ENCODE measurements around the gene ACBD3. TPM values are rescaled to one million over a fixed set of nuclear protein-coding genes. Genes with fewer than 3 reads are reported as not detected.
A peak's percentile ranks its signal among the peaks of the same experiment; 100 is the strongest.

The ACBD3 gene
- total RNA-seq, 1 donor from 2014 or later, result 31.5 TPM

DNA sequence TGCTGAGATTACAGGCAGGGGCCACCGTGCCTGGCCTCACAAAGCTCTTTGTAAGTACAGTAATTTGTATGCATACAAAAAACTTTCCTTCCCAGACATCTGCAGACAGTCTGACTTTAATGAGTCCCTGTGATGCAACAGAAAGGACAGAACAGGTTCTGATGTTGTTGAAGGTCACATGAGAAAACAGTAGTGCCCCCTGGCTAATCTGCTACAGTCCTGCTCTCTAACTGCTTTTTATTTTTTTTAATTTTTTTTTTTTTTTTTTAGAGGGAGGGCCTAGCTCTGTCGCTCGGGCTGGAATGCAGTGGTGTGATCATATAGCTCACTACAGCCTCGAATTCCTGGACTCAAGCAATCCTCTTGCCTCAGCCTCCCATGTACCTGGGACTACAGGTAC is 36.7 kb downstream of the ACBD3 start:
- Histone ChIP-seq H3K27me3 (no peaks in the 10 kb centered on the region), H3K27ac (no peak overlapping the region), H3K9me3 (no peaks in the 10 kb centered on the region), H3K36me3 (peaks cover 63 to 79% of the 10 kb centered on the region in 2 donors), H3K4me1 (no peaks in the 10 kb centered on the region), H3K4me3 (no peak overlapping the region)
- no peak for DNase-seq (ENCODE audit: low spot score in 2 of 2)
- intact Hi-C loops (cut with DNase I), result no loop called here
- TF ChIP-seq, protein P1, sequence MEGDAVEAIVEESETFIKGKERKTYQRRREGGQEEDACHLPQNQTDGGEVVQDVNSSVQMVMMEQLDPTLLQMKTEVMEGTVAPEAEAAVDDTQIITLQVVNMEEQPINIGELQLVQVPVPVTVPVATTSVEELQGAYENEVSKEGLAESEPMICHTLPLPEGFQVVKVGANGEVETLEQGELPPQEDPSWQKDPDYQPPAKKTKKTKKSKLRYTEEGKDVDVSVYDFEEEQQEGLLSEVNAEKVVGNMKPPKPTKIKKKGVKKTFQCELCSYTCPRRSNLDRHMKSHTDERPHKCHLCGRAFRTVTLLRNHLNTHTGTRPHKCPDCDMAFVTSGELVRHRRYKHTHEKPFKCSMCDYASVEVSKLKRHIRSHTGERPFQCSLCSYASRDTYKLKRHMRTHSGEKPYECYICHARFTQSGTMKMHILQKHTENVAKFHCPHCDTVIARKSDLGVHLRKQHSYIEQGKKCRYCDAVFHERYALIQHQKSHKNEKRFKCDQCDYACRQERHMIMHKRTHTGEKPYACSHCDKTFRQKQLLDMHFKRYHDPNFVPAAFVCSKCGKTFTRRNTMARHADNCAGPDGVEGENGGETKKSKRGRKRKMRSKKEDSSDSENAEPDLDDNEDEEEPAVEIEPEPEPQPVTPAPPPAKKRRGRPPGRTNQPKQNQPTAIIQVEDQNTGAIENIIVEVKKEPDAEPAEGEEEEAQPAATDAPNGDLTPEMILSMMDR (IDR thresholded peaks at IDR 0.05), result no peak

DNA sequence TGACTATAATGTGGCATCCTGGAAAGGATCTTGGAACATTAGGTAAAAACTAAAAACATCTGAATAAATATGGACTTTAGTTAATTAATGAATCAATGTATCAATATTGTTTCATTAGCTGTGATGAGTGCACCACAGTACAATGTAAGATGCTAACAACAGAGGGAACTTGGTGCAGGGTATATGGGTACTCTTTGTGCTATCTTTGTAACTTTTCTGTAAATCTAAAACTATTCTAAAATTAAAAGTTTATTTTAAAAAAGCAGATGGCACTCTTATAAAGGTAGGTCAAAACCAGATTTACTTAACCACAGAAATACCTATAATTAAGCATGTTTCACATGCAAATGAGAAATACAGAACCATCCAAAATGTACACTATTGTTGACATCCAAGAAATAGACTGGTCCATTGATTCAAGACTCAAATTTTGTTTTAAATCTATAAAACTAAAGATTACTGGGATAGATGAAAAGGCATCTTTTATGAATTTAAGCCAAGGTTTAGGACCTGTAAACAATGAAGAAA is 38.4 kb downstream of the ACBD3 start:
- Histone ChIP-seq H3K4me3 (no peak overlapping the region), H3K9me3 (no peaks in the 10 kb centered on the region), H3K27ac (no peak overlapping the region), H3K36me3 (peaks cover 55 to 73% of the 10 kb centered on the region in 2 donors), H3K4me1 (no peaks in the 10 kb centered on the region), H3K27me3 (no peaks in the 10 kb centered on the region)
- intact Hi-C loops (cut with DNase I), result no loop called here
- TF ChIP-seq, protein P1 (IDR thresholded peaks at IDR 0.05), result no peak
- no peak for DNase-seq (ENCODE audit: low spot score in 2 of 2)

GRCh38 chr1:226144045-226144444 is 42.5 kb downstream of the ACBD3 start:
- no peaks in the 10 kb centered on the region for H3K27me3 ChIP-seq
- DNase-seq (ENCODE audit: low spot score in 2 of 2), result no peak
- H3K27ac ChIP-seq, result no peak overlapping the region
- no peaks in the 10 kb centered on the region for H3K9me3 ChIP-seq
- no peaks in the 10 kb centered on the region for H3K4me1 ChIP-seq
- TF ChIP-seq, protein P1 (IDR thresholded peaks at IDR 0.05), result no peak
- peaks cover 24 to 40% of the 10 kb centered on the region in 2 donors for H3K36me3 ChIP-seq
- intact Hi-C loops (cut with DNase I), result no loop called here
- no peak overlapping the region for H3K4me3 ChIP-seq

GRCh38 chr1:226135709-226136108 is 50.8 kb downstream of the ACBD3 start:
- H3K9me3 ChIP-seq, result no peaks in the 10 kb centered on the region
- TF ChIP-seq, protein P1 (IDR thresholded peaks at IDR 0.05), result no peak
- DNase-seq (ENCODE audit: low spot score in 2 of 2), result peak in 1 of 2 donors; percentile 59
- no peaks in the 10 kb centered on the region for H3K27me3 ChIP-seq
- no peak overlapping the region for H3K27ac ChIP-seq
- intact Hi-C loops (cut with DNase I), result no loop called here
- H3K4me3 ChIP-seq, result no peak overlapping the region
- peaks cover 0 to 8% of the 10 kb centered on the region in 2 donors for H3K4me1 ChIP-seq
- no peaks in the 10 kb centered on the region for H3K36me3 ChIP-seq

DNA sequence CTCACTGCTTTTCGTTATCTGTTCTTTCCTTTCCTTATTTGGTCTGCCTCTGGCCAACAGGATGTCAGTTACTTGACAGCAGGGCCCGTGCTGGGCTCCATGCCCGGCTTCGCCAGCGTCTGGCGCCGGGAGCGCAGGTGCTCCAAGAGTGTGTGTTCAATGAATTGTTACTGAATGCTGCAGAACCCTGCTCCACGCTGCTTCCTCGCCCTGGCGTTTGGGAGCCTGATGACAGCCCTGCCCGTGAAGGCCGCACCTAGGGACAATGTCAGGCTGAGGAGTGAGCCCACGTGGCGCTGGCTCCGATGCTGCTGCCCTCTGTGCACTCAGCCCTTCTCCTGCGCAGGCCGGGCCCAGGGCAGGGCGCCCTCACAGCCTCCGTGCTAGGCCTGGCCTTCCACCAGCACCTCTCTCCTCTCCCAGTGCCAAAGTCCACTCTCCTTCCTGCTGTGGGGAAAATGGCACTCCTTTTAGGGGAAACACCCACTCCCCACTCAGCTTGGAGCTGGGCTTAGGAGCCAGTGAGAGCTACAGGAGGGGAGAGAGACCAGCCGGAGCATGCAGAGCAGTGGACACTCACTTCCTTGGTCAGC is 51.4 kb downstream of the ACBD3 start:
- peak overlapping the region in 1 of 2 donors; percentile 26 for H3K4me3 ChIP-seq
- H3K9me3 ChIP-seq, result no peaks in the 10 kb centered on the region
- H3K27me3 ChIP-seq, result no peaks in the 10 kb centered on the region
- DNase-seq (ENCODE audit: low spot score in 2 of 2), result peak in 1 of 2 donors; percentile 65
- no peaks in the 10 kb centered on the region for H3K36me3 ChIP-seq
- no peak overlapping the region for H3K27ac ChIP-seq
- TF ChIP-seq, protein P1 (IDR thresholded peaks at IDR 0.05), result no peak
- H3K4me1 ChIP-seq, result peaks cover 0 to 8% of the 10 kb centered on the region in 2 donors
- intact Hi-C loops (cut with DNase I), result no loop called here

Measured in ascending aorta (tissue), 2 donors.